Measurements from ENCODE around the gene NEDD4L. TPM values are rescaled to one million over a fixed set of nuclear protein-coding genes. Genes with fewer than 3 reads are reported as not detected.
A peak's percentile ranks its signal among the peaks of the same experiment; 100 is the strongest.

Gene NEDD4L
- total and polyA plus RNA-seq, 2 experiments from 2014 or later, result 36.2 to 72.3 TPM

GRCh38 chr18:58215011-58215410 lies 171.0 kb downstream of the NEDD4L start (continued):
- TF ChIP-seq ZNF462 (CRISPR knock-in tag; IDR thresholded peaks at IDR 0.05) (no peak), POLR2AphosphoS5 (IDR thresholded peaks at IDR 0.05; ENCODE audit: low read depth) (no peak), JUNB (IDR thresholded peaks at IDR 0.05; ENCODE audit: unreplicated experiment) (no peak), CTCF (conservative IDR thresholded peaks at IDR 0.05; ENCODE audit: low read depth in 2 of 2) (no peak)

- Histone ChIP-seq H3K4me1 (ENCODE audit: insufficient read depth) (peaks cover 47% of the 10 kb centered on the region), H3K27me3 (ENCODE audit: insufficient read depth) (no peaks in the 10 kb centered on the region), H3K36me3 (ENCODE audit: insufficient read depth) (no peaks in the 10 kb centered on the region), H3K9me2 (ENCODE audit: insufficient read depth) (no peaks in the 10 kb centered on the region), H3K4me3 (peak overlapping the region; percentile 31), H3K4me2 (peak overlapping the region; percentile 71), H3F3A (replicated peaks; ENCODE audit: low read depth) (no peaks in the 10 kb centered on the region), H4K20me1 (replicated peaks; ENCODE audit: insufficient read depth) (no peaks in the 10 kb centered on the region), H3K27ac (ENCODE audit: low read depth) (peak overlapping the region; percentile 72), H2AFZ (no peak overlapping the region), H3K79me2 (replicated peaks; ENCODE audit: insufficient read depth) (peaks cover 97% of the 10 kb centered on the region)
- ATAC-seq (peak; percentile 94), DNase-seq (ENCODE audit: low spot score) (peak; percentile 84)
- H3K27ac Mint-ChIP-seq, result peak overlapping the region; percentile 91
- peaks cover 14% of the 10 kb centered on the region for H3K27me3 Mint-ChIP-seq (ENCODE audit: insufficient read depth, low read depth, poor library complexity)
- H3K9me3 Mint-ChIP-seq, result no peaks in the 10 kb centered on the region; the same call in 2 of the 3 replicates
- H3K36me3 Mint-ChIP-seq (ENCODE audit: low read depth), result no peaks in the 10 kb centered on the region; the same call in 2 of the 3 replicates
- H3K4me1 Mint-ChIP-seq, result peaks cover 53% of the 10 kb centered on the region
- peak overlapping the region; percentile 52 for H3K4me3 Mint-ChIP-seq
- peak; percentile 53; the same call in 1 of the 2 replicates for TF ChIP-seq ETS1 (IDR thresholded peaks at IDR 0.05)
- no peak for TF ChIP-seq POLR2AphosphoS5 (IDR thresholded peaks at IDR 0.05; ENCODE audit: low read depth)
- no peak for TF ChIP-seq EZH2phosphoT487 (IDR thresholded peaks at IDR 0.05; ENCODE audit: unreplicated experiment)
- no peak for TF ChIP-seq CTCF (conservative IDR thresholded peaks at IDR 0.05; ENCODE audit: low read depth in 2 of 2)
These were observed 172.1 kb downstream of the NEDD4L start for GRCh38 chr18:58216071-58216481.
